Gastrocnemius medialis (tissue), 4 donors: ENCODE results near the gene TRIM63. TPM values are rescaled to one million over a fixed set of nuclear protein-coding genes. Genes with fewer than 3 reads are reported as not detected.

Experiments used
- ATAC-seq, 2 donors: fragments of 150-250 bp; one replicate each; pipeline ENCODE4 v1.9.1; 2016
- DNase-seq, 2 donors: peaks; one replicate each; pipeline ENCODE4 v3.0.0-alpha.2; 2019
- H3K27ac ChIP-seq, 4 donors: fragments of 200-600 bp; sonication (generic); 1 replicate in 1 of 4; 2 replicates in 3 of 4; pipeline ENCODE4 v1.5.1; 2016 to 2018; ENCODE audit warnings: mild to moderate bottlenecking in 2 of 4, moderate library complexity in 1 of 4
- H3K27me3 ChIP-seq, 3 donors: fragments of 200-600 bp; sonication (generic) in 2 of 3; 1 replicate in 1 of 3; 2 replicates in 2 of 3; pipeline versions ENCODE4 v1.5.1 to v1.6.0; 2016 to 2019; ENCODE audit warnings: mild to moderate bottlenecking in 1 of 3, moderate library complexity in 1 of 3
- H3K36me3 ChIP-seq, 2 donors: fragments of 200-600 bp; sonication (generic) in 1 of 2; one replicate each; pipeline ENCODE4 v1.5.1; 2017 to 2018
- H3K4me1 ChIP-seq, 2 donors: fragments of 200-600 bp; sonication (generic) in 1 of 2; one replicate each; pipeline ENCODE4 v1.5.1; 2016 to 2017; ENCODE audit warnings: mild to moderate bottlenecking in 2 of 2
- H3K4me3 ChIP-seq, 4 donors: fragments of 200-600 bp; sonication (generic) in 3 of 4; 1 replicate in 1 of 4; 2 replicates in 3 of 4; pipeline ENCODE4 v1.5.1; 2016 to 2019; ENCODE audit warnings: mild to moderate bottlenecking in 2 of 4
- H3K9me3 ChIP-seq, 3 donors: fragments of 200-600 bp; sonication (generic) in 2 of 3; 1 replicate in 1 of 3; 2 replicates in 2 of 3; pipeline ENCODE4 v1.5.1; 2016 to 2019
- POLR2A ChIP-seq, 2 donors: fragments of 450-650 bp; IDR thresholded peaks; one replicate each; pipeline ENCODE4 v1.6.1; 2017; ENCODE audit warnings: antibody characterized with exemption in 2 of 2, mild to moderate bottlenecking in 2 of 2, moderate library complexity in 2 of 2
- in situ Hi-C, 4 donors: fragments of 200-750 bp; cut with MboI; loops; one replicate each; pipeline versions ENCODE4 v1.15.0 to v1.8.0; 2017; ENCODE audit warnings: low sequenced_read_pairs in 4 of 4
- intact Hi-C: fragments of 100-400 bp; cut with DNase I; formaldehyde crosslinking; loops from one replicate; pipeline ENCODE4 v1.15.1; 2023; ENCODE audit warnings: low total_unique reads
- total RNA-seq, 4 donors: library from RNA; depleted of rRNA; stranded (reverse); fragments of >200 nt; gene quantifications; one replicate each; pipeline versions ENCODE4 v1.1.0 to v1.2.3, GENCODE V29; 2016
- TF ChIP-seq, protein P1 (sequence below), 5 experiments: fragments of 450-650 bp in 3 of 5; fragments of 200-600 bp in 2 of 5; sonication (generic) in 2 of 5; IDR thresholded peaks in 4 of 5; conservative IDR thresholded peaks in 1 of 5; 1 replicate in 4 of 5; 2 replicates in 1 of 5; pipeline ENCODE4 v1.5.1; 2016 to 2019; ENCODE audit warnings: antibody characterized with exemption in 5 of 5, mild to moderate bottlenecking in 3 of 5, moderate library complexity in 3 of 5

Gene TRIM63
- total RNA-seq, 4 donors from 2014 or later, result 1,040 to 4,298 (median 2,203) TPM

DNA sequence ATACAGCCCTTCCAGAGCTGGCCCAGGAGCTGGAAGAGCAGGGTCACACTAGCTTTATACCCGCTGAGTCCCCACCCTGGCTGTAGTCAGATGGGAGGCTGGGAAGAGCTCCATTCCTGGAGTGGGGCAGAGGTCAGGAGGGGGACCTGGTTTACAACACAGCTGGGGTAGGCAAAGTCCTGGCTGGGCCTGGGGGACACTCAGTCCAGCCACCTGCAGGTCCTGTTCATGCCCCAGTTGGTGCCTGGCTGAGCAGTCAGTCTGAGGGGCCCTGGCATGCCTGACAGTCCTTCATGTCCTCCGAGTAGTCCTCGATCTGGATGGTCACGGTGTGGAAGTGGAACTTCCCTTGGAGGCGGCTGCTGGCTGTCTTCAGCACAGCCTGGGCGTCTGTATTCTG is 28.5 kb downstream of the TRIM63 start:
- ATAC-seq (no peak), DNase-seq (peak in 1 of 2 donors; percentile 41)
- intact Hi-C loops, result loop anchor here (5.0 kb wide), 3 partner anchors 73 to 193 kb away; partner anchors contain the start of genes CEP85 and PDIK1L
- no peak for TF ChIP-seq POLR2A (IDR thresholded peaks at IDR 0.05)
- TF ChIP-seq, protein P1, sequence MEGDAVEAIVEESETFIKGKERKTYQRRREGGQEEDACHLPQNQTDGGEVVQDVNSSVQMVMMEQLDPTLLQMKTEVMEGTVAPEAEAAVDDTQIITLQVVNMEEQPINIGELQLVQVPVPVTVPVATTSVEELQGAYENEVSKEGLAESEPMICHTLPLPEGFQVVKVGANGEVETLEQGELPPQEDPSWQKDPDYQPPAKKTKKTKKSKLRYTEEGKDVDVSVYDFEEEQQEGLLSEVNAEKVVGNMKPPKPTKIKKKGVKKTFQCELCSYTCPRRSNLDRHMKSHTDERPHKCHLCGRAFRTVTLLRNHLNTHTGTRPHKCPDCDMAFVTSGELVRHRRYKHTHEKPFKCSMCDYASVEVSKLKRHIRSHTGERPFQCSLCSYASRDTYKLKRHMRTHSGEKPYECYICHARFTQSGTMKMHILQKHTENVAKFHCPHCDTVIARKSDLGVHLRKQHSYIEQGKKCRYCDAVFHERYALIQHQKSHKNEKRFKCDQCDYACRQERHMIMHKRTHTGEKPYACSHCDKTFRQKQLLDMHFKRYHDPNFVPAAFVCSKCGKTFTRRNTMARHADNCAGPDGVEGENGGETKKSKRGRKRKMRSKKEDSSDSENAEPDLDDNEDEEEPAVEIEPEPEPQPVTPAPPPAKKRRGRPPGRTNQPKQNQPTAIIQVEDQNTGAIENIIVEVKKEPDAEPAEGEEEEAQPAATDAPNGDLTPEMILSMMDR (IDR thresholded peaks at IDR 0.05 in 4 of 5, conservative IDR thresholded peaks at IDR 0.05 in 1 of 5), result no peak
- in situ Hi-C loops, result loop anchor here in 2 of 4 donors (10.0 to 25.0 kb wide), 2 partner anchors 106 to 123 kb away; partner anchors contain the start of genes C1orf232 (in 1 of the 2), FAM110D (in 1 of the 2), ZNF593 (in 1 of the 2) and ZNF593OS (in 1 of the 2)
- no peaks in the 10 kb centered on the region for H3K36me3 ChIP-seq
- no peaks in the 10 kb centered on the region for H3K9me3 ChIP-seq
- no peaks in the 10 kb centered on the region for H3K27me3 ChIP-seq
- H3K4me1 ChIP-seq, result peaks cover 33% of the 10 kb centered on the region in 2 donors
- peak overlapping the region; percentile 91 to 99 (median 98) for H3K27ac ChIP-seq
- no peak overlapping the region for H3K4me3 ChIP-seq

DNA sequence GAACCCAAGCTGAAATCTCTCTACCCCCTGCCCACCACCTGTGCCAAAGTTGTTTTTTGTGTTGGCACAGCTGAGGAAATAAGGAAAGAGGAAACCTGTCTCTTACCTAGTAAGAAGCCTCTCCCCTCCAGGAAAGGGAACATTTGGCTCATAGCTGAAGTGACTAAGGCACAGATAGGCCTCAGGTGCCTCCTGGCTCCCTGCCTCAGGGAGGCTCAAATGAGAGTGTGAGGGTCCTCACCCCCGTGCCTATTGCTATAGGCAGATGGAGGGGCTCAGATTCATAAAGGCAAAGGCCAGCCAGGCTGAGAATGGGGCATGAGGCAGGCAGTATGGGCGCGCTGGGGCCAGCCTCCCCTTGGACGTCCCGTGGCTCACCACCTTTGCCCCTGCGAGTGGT is 29.0 kb downstream of the TRIM63 start:
- Histone ChIP-seq H3K9me3 (no peaks in the 10 kb centered on the region), H3K4me3 (no peak overlapping the region), H3K27ac (peak overlapping the region; percentile 91 to 99 (median 98)), H3K4me1 (peaks cover 33% of the 10 kb centered on the region in 2 donors), H3K36me3 (no peaks in the 10 kb centered on the region), H3K27me3 (no peaks in the 10 kb centered on the region)
- intact Hi-C loops (loop anchor here (5.0 kb wide), 3 partner anchors 74 to 194 kb away; partner anchors contain the start of genes CEP85 and PDIK1L), in situ Hi-C loops (loop anchor here in 2 of 4 donors (10.0 to 25.0 kb wide), 2 partner anchors 106 to 124 kb away; partner anchors contain the start of genes C1orf232 (in 1 of the 2), FAM110D (in 1 of the 2), ZNF593 (in 1 of the 2) and ZNF593OS (in 1 of the 2))
- TF ChIP-seq POLR2A (IDR thresholded peaks at IDR 0.05), result no peak
- TF ChIP-seq, protein P1 (IDR thresholded peaks at IDR 0.05 in 4 of 5, conservative IDR thresholded peaks at IDR 0.05 in 1 of 5), result no peak
- ATAC-seq, result no peak
- DNase-seq, result no peak

DNA sequence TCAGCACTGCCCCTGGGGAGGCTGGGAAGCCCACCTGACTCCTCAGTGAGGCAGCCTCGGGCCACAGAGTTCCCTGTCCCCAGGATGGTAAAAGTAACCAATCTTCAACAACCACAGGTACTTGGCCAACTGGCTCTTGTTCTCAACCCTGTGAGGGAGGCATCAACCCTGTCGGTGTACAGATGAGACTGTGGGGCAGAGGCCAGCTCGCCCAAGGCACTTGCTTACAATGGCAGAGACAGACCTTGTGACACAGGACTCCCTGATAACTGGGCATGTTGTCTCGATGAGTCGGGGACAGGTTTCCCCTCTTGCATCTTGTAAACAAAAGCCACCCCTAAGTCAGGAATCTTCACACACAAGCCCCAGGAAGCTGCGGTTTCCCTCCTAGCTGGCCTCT is 29.5 kb downstream of the TRIM63 start:
- intact Hi-C loops (loop anchor here (5.0 kb wide), 3 partner anchors 74 to 194 kb away; partner anchors contain the start of genes CEP85 and PDIK1L), in situ Hi-C loops (loop anchor here in 2 of 4 donors (10.0 to 25.0 kb wide), 2 partner anchors 107 to 124 kb away; partner anchors contain the start of genes C1orf232 (in 1 of the 2), FAM110D (in 1 of the 2), ZNF593 (in 1 of the 2) and ZNF593OS (in 1 of the 2))
- DNase-seq (peak; percentile 82 to 85), ATAC-seq (peak; percentile 18)
- TF ChIP-seq POLR2A (IDR thresholded peaks at IDR 0.05), result peak in 1 of 2 donors; percentile 24
- TF ChIP-seq, protein P1 (IDR thresholded peaks at IDR 0.05 in 4 of 5, conservative IDR thresholded peaks at IDR 0.05 in 1 of 5), result no peak
- Histone ChIP-seq H3K9me3 (no peaks in the 10 kb centered on the region), H3K4me1 (peaks cover 33% of the 10 kb centered on the region in 2 donors), H3K4me3 (no peak overlapping the region), H3K27ac (peak overlapping the region; percentile 91 to 99 (median 98)), H3K36me3 (no peaks in the 10 kb centered on the region), H3K27me3 (no peaks in the 10 kb centered on the region)

DNA sequence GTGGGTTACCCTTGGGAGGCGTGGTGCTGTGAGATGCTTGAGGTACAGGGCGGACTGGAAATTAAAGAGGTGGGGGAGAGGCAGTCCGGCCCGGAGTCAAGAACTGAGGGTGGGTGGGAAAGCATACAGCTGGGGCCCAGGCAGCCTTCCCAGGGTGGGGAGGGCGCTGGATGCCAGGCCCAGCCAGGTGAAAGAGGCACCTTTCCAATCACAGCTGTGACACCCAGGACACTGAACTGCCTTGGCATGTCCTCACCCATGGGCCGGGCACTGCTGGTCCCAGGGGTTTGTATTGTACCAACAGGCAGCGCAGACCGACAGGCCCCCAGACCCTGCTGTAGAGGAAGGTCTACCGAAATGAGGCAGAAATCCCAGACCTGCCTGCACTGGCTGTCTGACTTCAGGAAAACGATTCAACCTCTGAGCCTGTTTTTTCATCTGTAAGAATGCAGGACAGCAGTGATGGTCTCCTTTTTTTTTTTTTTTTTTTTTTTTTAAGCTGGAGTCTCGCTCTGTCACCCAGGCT is 30.6 kb downstream of the TRIM63 start:
- peak overlapping the region in 1 of 4 donors; percentile 19 for H3K4me3 ChIP-seq
- peak overlapping the region; percentile 91 to 99 (median 98) for H3K27ac ChIP-seq
- no peaks in the 10 kb centered on the region for H3K36me3 ChIP-seq
- in situ Hi-C loops, result loop anchor here in 2 of 4 donors (10.0 to 25.0 kb wide), 2 partner anchors 108 to 125 kb away; partner anchors contain the start of genes C1orf232 (in 1 of the 2), FAM110D (in 1 of the 2), ZNF593 (in 1 of the 2) and ZNF593OS (in 1 of the 2)
- peak in 1 of 2 donors; percentile 48 for TF ChIP-seq POLR2A (IDR thresholded peaks at IDR 0.05)
- TF ChIP-seq, protein P1 (IDR thresholded peaks at IDR 0.05 in 4 of 5, conservative IDR thresholded peaks at IDR 0.05 in 1 of 5), result no peak
- no peaks in the 10 kb centered on the region for H3K9me3 ChIP-seq
- no peaks in the 10 kb centered on the region for H3K27me3 ChIP-seq
- DNase-seq, result no peak
- intact Hi-C loops, result loop anchor here (1.0 to 5.0 kb wide), 7 partner anchors 35 to 195 kb away; partner anchors contain the start of genes CEP85 and PDIK1L
- peaks cover 33% of the 10 kb centered on the region in 2 donors for H3K4me1 ChIP-seq
- ATAC-seq, result peak; percentile 5 to 18
